Fibroblast of villous mesenchyme (primary cell): Measurements from ENCODE around the gene SNED1. TPM values are rescaled to one million over a fixed set of nuclear protein-coding genes. Genes with fewer than 3 reads are reported as not detected.

Source experiments
- DNase-seq: peaks from one replicate; pipeline ENCODE4 v3.0.0-alpha.2; 2010; ENCODE audit warnings: low read depth
- H3K4me3 ChIP-seq: 2 replicates; pipeline ENCODE4 v1.5.1; 2011; ENCODE audit warnings: low read depth, mild to moderate bottlenecking, low read length
- CTCF ChIP-seq: IDR thresholded peaks from 2 replicates; pipeline ENCODE4 v1.5.1; 2012; ENCODE audit warnings: low read depth, mild to moderate bottlenecking, low read length; ENCODE audit not compliant: insufficient read depth
- total RNA-seq: library from RNA; depleted of rRNA; stranded (reverse); fragments of >200 nt; gene quantifications from 2 replicates; pipeline ENCODE4 v1.2.3, GENCODE V29; 2012

The SNED1 gene
- total RNA-seq, 1 donor = 6.5 TPM

- no peak for TF ChIP-seq CTCF
- H3K4me3 ChIP-seq = no peak overlapping the region
- peak; percentile 78 for DNase-seq
Measured at GRCh38 chr2:240986787-240987411, 11.5 kb upstream of the SNED1 start.

DNA sequence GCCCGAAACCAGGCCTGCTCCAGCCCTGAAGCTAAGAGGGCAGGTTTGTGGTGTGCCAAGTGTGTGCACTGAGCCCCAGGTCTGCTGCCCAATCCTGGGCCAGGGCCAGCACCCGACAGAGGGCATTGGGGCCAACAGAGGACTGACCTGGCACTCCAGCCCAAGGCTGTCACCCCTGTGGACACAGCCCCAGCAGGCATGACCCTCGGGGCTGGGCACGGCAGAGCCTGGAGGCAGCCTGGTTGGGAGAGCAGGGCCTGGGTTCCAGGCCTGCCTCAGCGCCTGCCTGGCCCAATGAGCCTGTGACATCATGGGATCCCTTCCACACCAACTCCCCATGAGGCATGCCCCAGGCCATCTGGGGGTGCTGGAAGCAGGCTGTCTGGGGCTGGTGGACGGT, 10.8 kb upstream of the SNED1 start:
- TF ChIP-seq CTCF = no peak
- no peak for DNase-seq
- H3K4me3 ChIP-seq = no peak overlapping the region

DNA sequence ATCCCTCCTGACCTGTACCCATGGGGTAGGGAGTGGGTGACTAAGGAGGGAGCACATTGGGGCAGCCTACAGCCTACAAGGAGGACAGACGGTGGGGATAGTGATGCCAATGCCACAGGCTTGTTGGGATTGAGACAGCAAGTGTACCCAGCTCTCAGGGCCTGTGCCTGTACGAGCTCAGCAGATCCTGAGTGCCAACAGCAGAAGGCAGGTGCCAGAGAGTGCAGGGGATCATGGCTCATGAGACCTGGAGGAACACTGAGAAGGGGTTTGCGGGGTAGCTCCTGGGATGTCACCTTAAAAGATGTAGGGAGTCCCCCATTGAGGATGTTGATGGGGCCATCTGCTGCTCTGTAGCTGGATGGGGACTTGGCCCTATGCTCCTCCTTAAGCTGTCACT, 10.3 kb upstream of the SNED1 start:
- no peak for TF ChIP-seq CTCF
- no peak for DNase-seq
- no peak overlapping the region for H3K4me3 ChIP-seq

GRCh38 chr2:240988571-240989271, 9.7 kb upstream of the SNED1 start:
- TF ChIP-seq CTCF = no peak
- H3K4me3 ChIP-seq = no peak overlapping the region
- DNase-seq = no peak

- peak; percentile 69 for TF ChIP-seq CTCF
- DNase-seq = peak; percentile 48
- no peak overlapping the region for H3K4me3 ChIP-seq
Measured at GRCh38 chr2:240989451-240990265, 8.8 kb upstream of the SNED1 start.

DNA sequence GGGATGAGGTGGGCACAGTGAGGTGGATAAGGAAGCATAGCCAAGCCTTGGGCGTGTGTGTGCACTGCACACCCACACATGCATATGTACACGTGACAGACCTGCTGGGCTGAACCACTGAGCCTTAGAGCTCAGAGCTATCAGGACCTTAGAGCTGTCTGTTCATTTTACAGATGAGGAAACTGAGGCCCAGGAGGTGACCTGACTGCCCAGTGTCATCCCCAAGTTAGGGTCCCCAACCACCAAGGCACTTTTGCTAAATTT, 8.2 kb upstream of the SNED1 start:
- no peak overlapping the region for H3K4me3 ChIP-seq
- no peak for TF ChIP-seq CTCF
- DNase-seq = no peak
